Activated naive CD4-positive, alpha-beta T cell treated with Interleukin-2 at 50 U/mL for 16 hours (primary cell): ENCODE measurements around the gene RPL10A.
A peak's percentile ranks its signal among the peaks of the same experiment; 100 is the strongest.

ENCODE experiments used
- DNase-seq: peaks from one replicate; pipeline ENCODE4 v3.0.0-alpha.2; 2020

Gene RPL10A

GRCh38 chr6:35449287-35449881 lies 18.8 kb upstream of the RPL10A start:
- peak; percentile 34 for DNase-seq

GRCh38 chr6:35451354-35452182 lies 16.6 kb upstream of the RPL10A start:
- no peak for DNase-seq

DNA sequence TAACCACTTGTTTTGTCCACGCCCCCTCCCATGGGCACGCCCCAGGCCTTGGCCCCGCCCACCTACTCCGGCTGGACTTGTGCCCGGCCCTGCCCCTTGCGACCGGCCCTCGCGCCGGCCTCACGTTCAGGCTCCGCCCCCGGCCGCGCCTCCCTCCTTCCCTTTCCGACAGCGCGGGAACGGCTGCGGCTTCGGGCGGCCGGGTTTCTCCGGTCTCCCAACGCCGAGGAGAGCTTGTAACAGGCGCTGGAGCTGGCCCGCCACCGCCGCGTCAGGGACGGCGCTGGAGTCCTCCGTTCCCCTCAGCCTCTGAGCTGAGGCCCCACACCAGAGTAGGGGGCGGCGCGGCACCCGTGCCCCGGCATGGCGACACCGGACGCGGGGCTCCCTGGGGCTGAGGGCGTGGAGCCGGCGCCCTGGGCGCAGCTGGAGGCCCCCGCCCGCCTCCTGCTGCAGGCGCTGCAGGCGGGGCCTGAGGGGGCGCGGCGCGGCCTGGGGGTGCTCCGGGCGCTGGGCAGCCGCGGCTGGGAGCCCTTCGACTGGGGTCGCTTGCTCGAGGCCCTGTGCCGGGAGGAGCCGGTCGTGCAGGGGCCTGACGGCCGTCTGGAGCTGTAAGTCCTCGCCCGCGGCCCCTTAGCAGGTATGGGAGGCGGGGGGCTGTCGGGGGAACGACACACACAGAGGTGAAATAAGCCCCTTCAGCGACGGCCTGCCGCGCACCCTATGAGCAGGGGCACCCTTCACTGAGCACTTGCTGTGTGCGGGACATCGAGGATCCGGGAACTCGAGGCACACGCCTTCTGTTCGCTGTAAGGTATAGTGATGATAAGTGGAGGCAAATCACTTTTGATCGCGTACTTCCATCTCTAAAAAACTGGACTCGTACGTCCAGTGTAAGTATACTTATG lies 15.8 kb upstream of the RPL10A start, which contains the start of gene FANCE:
FANCE (plus strand) TSS at position 156 of the 908 bp plus-strand sequence; CDS start at position 364, 208 bp downstream.
- peak; percentile 93 for DNase-seq

- DNase-seq = no peak
Measured at GRCh38 chr6:35453236-35453635, 15.0 kb upstream of the RPL10A start.

DNA sequence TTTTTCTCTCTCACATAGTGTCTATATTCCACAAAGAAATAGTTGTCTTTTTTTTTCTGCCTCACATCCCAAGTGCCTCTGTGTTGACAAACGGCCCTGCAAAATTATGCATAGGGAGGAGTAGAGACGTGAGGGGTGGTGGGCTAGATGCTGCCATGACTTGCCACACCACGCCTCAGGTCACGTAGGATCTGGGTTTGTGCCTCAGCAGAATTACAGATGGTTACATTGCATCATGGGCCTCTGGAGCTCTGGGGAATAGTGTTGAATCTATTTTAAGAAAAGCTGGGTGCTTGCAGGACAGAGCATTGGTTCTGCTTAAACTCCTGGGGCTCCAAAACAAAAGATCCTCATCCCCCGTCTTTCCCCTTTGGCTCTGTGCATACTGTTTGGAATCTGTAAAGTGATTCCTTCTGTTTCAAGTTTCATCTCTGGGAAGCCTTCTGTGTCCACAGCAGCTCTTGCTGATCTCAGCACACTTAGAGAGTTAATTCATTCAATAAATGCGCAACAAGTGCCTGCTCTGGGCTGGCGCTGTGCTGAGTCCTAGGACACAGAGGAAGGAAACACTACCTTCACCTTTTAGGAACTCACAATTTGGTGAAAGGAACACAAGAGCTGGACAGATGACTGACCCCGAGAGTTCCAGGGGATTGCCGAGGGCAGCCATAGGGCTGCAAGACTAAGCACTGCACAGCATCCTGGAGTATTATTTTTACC lies 13.7 kb upstream of the RPL10A start:
- no peak for DNase-seq

- DNase-seq = no peak
Measured at GRCh38 chr6:35457907-35458306, 10.3 kb upstream of the RPL10A start.

DNA sequence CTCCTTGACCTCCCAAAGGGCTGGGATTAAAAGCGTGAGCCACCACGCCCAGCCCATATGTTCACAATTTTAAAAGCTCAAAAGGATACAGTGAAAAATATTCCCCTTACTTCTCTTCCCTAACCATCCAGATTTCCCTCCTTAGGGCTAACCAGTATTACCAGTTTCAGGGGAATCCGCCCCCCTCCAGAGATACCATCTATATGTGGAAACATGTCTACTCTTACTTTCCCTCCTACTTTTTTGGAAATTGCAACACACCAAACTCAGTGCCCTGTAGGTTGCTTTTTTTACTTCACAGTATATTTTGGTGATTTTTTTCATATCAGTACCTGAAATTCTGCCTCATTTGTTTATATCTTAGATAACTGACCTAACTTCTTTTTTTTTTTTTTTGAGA lies 6.9 kb upstream of the RPL10A start:
- no peak for DNase-seq

DNA sequence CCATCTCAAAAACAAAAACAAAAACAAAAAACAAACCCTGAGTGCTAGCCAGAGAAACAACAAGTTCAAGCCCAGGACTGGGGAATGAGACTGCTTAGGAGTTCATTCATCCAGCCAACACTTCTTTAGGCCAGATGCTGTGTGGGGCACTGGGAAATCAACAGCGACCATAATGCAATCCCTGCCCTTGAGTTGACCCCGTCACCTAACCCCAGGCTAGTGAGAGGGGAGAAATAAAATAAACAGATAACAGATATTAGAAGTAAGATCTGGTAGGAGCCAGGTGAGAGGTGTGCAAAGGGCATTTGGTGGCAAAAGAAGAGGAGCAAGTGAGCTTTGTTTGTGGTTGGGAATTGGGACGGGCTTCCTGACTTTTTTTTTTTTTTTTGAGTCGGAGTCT lies 4.9 kb upstream of the RPL10A start:
- no peak for DNase-seq

GRCh38 chr6:35465646-35466045 lies 2.6 kb upstream of the RPL10A start:
- DNase-seq = no peak

- no peak for DNase-seq
Measured at GRCh38 chr6:35468980-35469750, 964 bp downstream of the RPL10A start.

GRCh38 chr6:35469751-35470662 lies 1.8 kb downstream of the RPL10A start:
- peak; percentile 23 for DNase-seq

DNA sequence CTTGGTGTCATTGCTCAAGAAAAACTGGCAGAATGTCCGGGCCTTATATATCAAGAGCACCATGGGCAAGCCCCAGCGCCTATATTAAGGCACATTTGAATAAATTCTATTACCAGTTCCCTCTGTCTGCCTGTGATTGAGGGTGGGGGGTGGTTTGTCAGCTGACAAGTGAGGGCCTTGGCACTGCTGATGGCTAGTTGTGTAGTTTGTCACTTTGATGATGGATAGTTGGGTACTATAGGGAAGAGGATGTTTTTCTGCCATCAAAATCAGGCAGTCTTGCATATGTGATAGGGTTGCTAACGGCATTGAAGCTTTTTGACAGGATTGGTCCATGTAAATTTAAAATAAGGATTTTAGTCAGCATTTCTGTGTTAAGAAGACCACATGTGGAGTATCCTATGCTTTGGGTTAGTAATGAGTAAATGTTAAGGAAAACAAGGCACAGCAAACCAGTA lies 2.5 kb downstream of the RPL10A start:
- DNase-seq = no peak

DNA sequence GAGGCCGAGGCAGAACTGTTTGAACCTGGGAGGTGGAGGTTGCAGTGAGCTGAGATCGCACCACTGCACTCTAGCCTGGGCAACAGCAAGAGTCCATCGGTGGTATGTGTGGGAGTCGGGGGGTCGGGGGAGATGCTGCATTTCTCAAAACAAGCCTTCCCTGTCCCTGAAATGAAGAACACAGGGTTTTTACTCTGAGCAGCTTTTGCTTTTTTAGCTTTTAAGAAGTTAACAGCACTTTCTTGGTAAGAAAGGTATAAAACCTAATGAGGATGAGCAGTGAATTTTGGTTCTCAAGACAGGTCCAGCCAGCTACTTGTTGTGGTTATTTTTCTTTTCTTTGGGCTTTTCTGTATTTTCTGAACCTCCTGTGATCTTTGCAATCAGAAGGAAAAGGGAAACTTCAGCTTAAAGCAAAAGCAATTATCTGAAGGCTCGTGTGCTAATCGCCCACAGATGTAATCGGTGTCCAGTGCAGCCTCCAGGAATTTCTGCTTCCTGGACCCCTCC lies 3.7 kb downstream of the RPL10A start:
- no peak for DNase-seq

DNA sequence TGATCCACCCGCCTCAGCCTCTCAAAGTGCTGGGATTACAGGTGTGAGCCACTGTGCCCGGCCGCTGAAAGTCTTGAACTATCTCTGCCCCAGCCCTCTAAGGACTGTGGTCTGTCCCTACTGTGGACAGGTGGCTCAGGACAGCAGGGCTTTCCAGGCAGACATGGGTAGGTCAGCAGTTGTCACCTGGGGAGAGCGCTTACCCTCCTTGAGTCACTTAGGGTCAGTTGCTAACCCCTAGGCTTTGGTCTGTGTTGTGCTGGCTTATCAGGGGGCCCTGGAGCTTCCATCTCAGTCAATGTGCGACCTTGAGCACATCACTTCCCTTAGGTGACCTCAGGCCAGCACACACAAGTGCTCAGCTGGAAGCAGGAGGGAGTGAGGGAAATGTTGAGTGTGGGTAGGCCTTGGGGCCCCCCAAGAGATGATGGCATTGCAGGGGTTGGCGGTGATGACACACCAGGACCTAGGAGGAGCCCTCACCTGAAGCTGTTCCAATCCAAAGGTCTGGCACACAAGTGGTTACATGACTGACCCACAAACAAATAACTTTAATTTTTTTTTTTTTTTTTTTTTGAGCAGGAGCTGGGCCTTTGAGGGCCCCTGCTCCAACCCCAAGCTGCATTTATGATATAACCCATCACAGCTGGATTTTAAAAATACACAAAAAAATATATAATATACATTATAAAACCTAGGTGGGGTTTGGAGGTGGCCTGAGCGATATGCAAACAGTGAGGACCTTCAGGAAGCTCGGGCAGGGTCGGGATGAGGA lies 5.1 kb downstream of the RPL10A start:
- no peak for DNase-seq

DNA sequence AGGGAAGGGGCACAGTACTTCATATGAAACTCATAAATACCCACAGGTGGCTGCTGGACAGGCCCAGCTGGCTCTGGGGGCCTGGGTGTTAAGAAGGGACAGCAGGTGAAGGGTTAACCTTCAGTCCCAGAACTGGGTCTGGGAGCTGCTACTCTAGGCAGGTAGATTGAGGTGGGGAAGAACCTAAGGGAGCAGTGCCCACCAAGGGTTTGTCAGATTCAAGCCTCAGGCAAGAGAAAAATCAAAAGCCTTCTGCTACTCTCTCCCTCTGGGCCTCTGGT lies 5.6 kb downstream of the RPL10A start:
- DNase-seq = no peak

- DNase-seq = peak; percentile 4
Measured at GRCh38 chr6:35474131-35474941, 6.1 kb downstream of the RPL10A start.

- DNase-seq = peak; percentile 3
Measured at GRCh38 chr6:35474942-35475570, 6.9 kb downstream of the RPL10A start.

DNA sequence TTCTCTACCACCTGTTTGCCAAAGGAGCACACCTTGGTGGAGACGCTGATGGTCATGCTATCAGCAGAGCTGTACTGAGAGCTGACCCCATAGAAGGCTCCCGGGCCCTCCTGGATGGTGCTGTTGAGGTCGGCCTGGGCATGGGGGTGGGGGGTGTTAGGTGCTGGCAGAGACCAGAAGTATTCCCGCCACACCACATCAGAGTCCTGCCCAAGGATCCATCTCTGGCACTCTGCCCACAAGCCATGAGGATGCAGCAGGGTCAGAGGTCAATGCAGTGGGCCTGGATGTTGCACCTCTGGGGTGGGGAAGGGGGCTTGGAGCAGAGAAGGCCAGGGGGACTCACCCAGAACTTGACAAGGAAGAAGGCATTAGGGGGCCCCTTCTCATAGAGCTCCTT lies 7.4 kb downstream of the RPL10A start:
- DNase-seq = no peak
